CD14-positive monocyte (primary cell): ENCODE data around the gene TRMU. TPM values are rescaled to one million over a fixed set of nuclear protein-coding genes. Genes with fewer than 3 reads are reported as not detected.

Experiments used
- DNase-seq, 3 donors: peaks; one replicate each; pipeline ENCODE4 v3.0.0-alpha.2; 2011 to 2022
- H2AFZ ChIP-seq: 2 replicates; pipeline ENCODE4 v1.6.0; 2012; ENCODE audit warnings: mild to moderate bottlenecking, low read depth, low read length, inconsistent platforms; ENCODE audit not compliant: insufficient read depth, poor library complexity, severe bottlenecking
- H3K27ac ChIP-seq, 2 donors: 1 replicate in 1 of 2; 2 replicates in 1 of 2; pipeline ENCODE4 v1.5.1; 2012 to 2013; ENCODE audit warnings: low read length in 2 of 2, control low read depth in 1 of 2, inconsistent platforms in 1 of 2, low read depth in 1 of 2, mild to moderate bottlenecking in 1 of 2
- H3K27me3 ChIP-seq, 2 donors: one replicate each; pipeline versions ENCODE4 v1.6.0 to v1.6.1; 2011 to 2013; ENCODE audit warnings: low read length in 2 of 2; ENCODE audit not compliant: control insufficient read depth in 2 of 2, insufficient read depth in 2 of 2
- H3K36me3 ChIP-seq, 2 donors: replicated peaks in 1 of 2; 1 replicate in 1 of 2; 2 replicates in 1 of 2; pipeline versions ENCODE4 v1.5.1 to v1.6.1; 2012 to 2013; ENCODE audit warnings: low read length in 2 of 2, control low read depth in 1 of 2, inconsistent platforms in 1 of 2, mild to moderate bottlenecking in 1 of 2; ENCODE audit not compliant: insufficient read depth in 2 of 2, control insufficient read depth in 1 of 2
- H3K4me1 ChIP-seq, 2 donors: 1 replicate in 1 of 2; 2 replicates in 1 of 2; pipeline versions ENCODE4 v1.5.1 to v1.6.1; 2012 to 2013; ENCODE audit warnings: low read length in 2 of 2, control low read depth in 1 of 2, inconsistent platforms in 1 of 2, mild to moderate bottlenecking in 1 of 2, moderate library complexity in 1 of 2; ENCODE audit not compliant: insufficient read depth in 2 of 2, control insufficient read depth in 1 of 2
- H3K4me2 ChIP-seq: replicated peaks from 2 replicates; pipeline ENCODE3; 2012; ENCODE audit warnings: low read length, moderate library complexity, mild to moderate bottlenecking; ENCODE audit not compliant: poor library complexity, severe bottlenecking; ENCODE audit errors: extremely low read depth
- H3K4me3 ChIP-seq, 3 experiments: fragments of 200-600 bp in 1 of 3; sonication (generic) in 1 of 3; replicated peaks in 1 of 3; 1 replicate in 2 of 3; 2 replicates in 1 of 3; pipeline ENCODE4 v1.5.1; 2011 to 2013; ENCODE audit warnings: low read length in 3 of 3, mild to moderate bottlenecking in 3 of 3, control low read depth in 2 of 3, low read depth in 2 of 3, inconsistent platforms in 1 of 3, moderate library complexity in 1 of 3
- H3K79me2 ChIP-seq: 2 replicates; pipeline ENCODE4 v1.6.0; 2012; ENCODE audit warnings: mild to moderate bottlenecking, control low read depth, inconsistent platforms, low read length, moderate library complexity; ENCODE audit not compliant: insufficient read depth
- H3K9ac ChIP-seq: 2 replicates; pipeline ENCODE4 v1.6.0; 2017; ENCODE audit warnings: low read length, mild to moderate bottlenecking; ENCODE audit not compliant: insufficient read depth, poor library complexity, severe bottlenecking
- H3K9me3 ChIP-seq, 2 donors: replicated peaks in 1 of 2; 1 replicate in 1 of 2; 2 replicates in 1 of 2; pipeline versions ENCODE4 v1.5.1 to v1.6.1; 2012 to 2013; ENCODE audit warnings: low read length in 2 of 2, control low read depth in 1 of 2; ENCODE audit not compliant: control insufficient read depth in 1 of 2, insufficient read depth in 1 of 2
- H4K20me1 ChIP-seq: 2 replicates; pipeline ENCODE4 v1.6.0; 2012; ENCODE audit warnings: mild to moderate bottlenecking, low read length, control low read depth, moderate library complexity; ENCODE audit not compliant: insufficient read depth
- H3K27ac Mint-ChIP-seq, 7 donors: one replicate each; pipeline ENCODE4 v1.8.0; 2020; ENCODE audit warnings: mild to moderate bottlenecking in 7 of 7, mixed read lengths in 7 of 7, moderate library complexity in 6 of 7, inconsistent platforms in 2 of 7
- H3K27me3 Mint-ChIP-seq, 3 donors: one replicate each; pipeline ENCODE4 v1.8.0; 2021 to 2022; ENCODE audit warnings: low read depth in 3 of 3, mild to moderate bottlenecking in 3 of 3, mixed read lengths in 3 of 3, moderate library complexity in 3 of 3, inconsistent platforms in 1 of 3
- H3K36me3 Mint-ChIP-seq, 2 donors: one replicate each; pipeline ENCODE4 v1.8.0; 2020; ENCODE audit warnings: mixed read lengths in 2 of 2, inconsistent platforms in 1 of 2, mild to moderate bottlenecking in 1 of 2
- H3K4me1 Mint-ChIP-seq: one replicate; pipeline ENCODE4 v1.8.0; 2020; ENCODE audit warnings: mild to moderate bottlenecking, mixed read lengths
- H3K4me3 Mint-ChIP-seq, 2 donors: one replicate each; pipeline ENCODE4 v1.8.0; 2020; ENCODE audit warnings: mild to moderate bottlenecking in 2 of 2, mixed read lengths in 2 of 2, moderate library complexity in 1 of 2
- H3K9me3 Mint-ChIP-seq, 7 donors: one replicate each; pipeline ENCODE4 v1.8.0; 2020 to 2022; ENCODE audit warnings: mixed read lengths in 7 of 7, mild to moderate bottlenecking in 6 of 7, moderate library complexity in 6 of 7, inconsistent platforms in 2 of 7
- CTCF ChIP-seq: fragments of 200-600 bp; IDR thresholded peaks from one replicate; pipeline ENCODE4 v1.8.0; 2022; ENCODE audit warnings: antibody characterized with exemption, mild to moderate bottlenecking
- WGBS: methylation state at CpG from one replicate; pipeline ENCODE4 v1.1.5; 2013; ENCODE audit warnings: missing lambda C conversion rate; ENCODE audit not compliant: insufficient coverage; 5-methylcytosine and 5-hydroxymethylcytosine counted together
- intact Hi-C, 2 donors: fragments of 100-400 bp; cut with micrococcal nuclease; formaldehyde crosslinking; loops; one replicate each; pipeline versions ENCODE4 v1.15.0 to v1.15.1; 2023
- polyA plus RNA-seq, 3 donors: library from polyadenylated mRNA; depleted of rRNA in 1 of 3; unstranded in 2 of 3; stranded (reverse) in 1 of 3; fragments of 300-500 nt in 2 of 3; fragments of >200 nt in 1 of 3; fragmentation: Illumina TruSeq in 2 of 3; gene quantifications; 1 replicate in 2 of 3; 2 replicates in 1 of 3; pipeline ENCODE4 v1.2.3, GENCODE V29; 2012 to 2021

The TRMU gene
- polyA plus RNA-seq, 3 donors = 4.7 to 32.9 (median 5.6) TPM

GRCh38 chr22:46365166-46365624 is 29.7 kb downstream of the TRMU start:
- no peaks in the 10 kb centered on the region for H3K36me3 Mint-ChIP-seq
- no peak for DNase-seq
- no peak overlapping the region for H3K27ac Mint-ChIP-seq
- peaks cover 0 to 3% (median 0%) of the 10 kb centered on the region in 7 donors for H3K9me3 Mint-ChIP-seq
- H3K4me1 ChIP-seq = no peaks in the 10 kb centered on the region
- WGBS = 98% methylated on average over 15 of the region's 22 CpGs
- peaks cover 0 to 10% of the 10 kb centered on the region in 2 donors for H3K27me3 ChIP-seq
- H4K20me1 ChIP-seq = no peaks in the 10 kb centered on the region
- H3K36me3 ChIP-seq = no peaks in the 10 kb centered on the region
- intact Hi-C loops = no loop called here
- TF ChIP-seq CTCF = no peak
- no peak overlapping the region for H3K4me2 ChIP-seq
- H3K79me2 ChIP-seq = no peaks in the 10 kb centered on the region
- H3K27me3 Mint-ChIP-seq = peaks cover 0 to 15% (median 9%) of the 10 kb centered on the region in 3 donors
- H3K27ac ChIP-seq = no peak overlapping the region
- H3K4me3 Mint-ChIP-seq = no peak overlapping the region
- no peak overlapping the region for H3K9ac ChIP-seq
- H3K9me3 ChIP-seq = no peaks in the 10 kb centered on the region
- peaks cover 3% of the 10 kb centered on the region for H3K4me1 Mint-ChIP-seq
- H3K4me3 ChIP-seq = no peak overlapping the region
- H2AFZ ChIP-seq = no peak overlapping the region

- H3K27ac ChIP-seq = no peak overlapping the region
- Mint-ChIP-seq H3K27ac (no peak overlapping the region), H3K4me3 (no peak overlapping the region), H3K36me3 (no peaks in the 10 kb centered on the region), H3K4me1 (peaks cover 3% of the 10 kb centered on the region), H3K9me3 (no peaks in the 10 kb centered on the region), H3K27me3 (peaks cover 0 to 12% (median 12%) of the 10 kb centered on the region in 3 donors)
- WGBS = 86% methylated on average over 10 of the region's 19 CpGs
- H3K27me3 ChIP-seq = peaks cover 0 to 10% of the 10 kb centered on the region in 2 donors
- no peak overlapping the region for H3K4me3 ChIP-seq
- H4K20me1 ChIP-seq = no peaks in the 10 kb centered on the region
- no peak overlapping the region for H3K9ac ChIP-seq
- TF ChIP-seq CTCF = no peak
- no peak for DNase-seq
- no peaks in the 10 kb centered on the region for H3K4me1 ChIP-seq
- intact Hi-C loops = no loop called here
- H3K36me3 ChIP-seq = no peaks in the 10 kb centered on the region
- no peaks in the 10 kb centered on the region for H3K9me3 ChIP-seq
- H3K79me2 ChIP-seq = no peaks in the 10 kb centered on the region
- no peak overlapping the region for H3K4me2 ChIP-seq
- H2AFZ ChIP-seq = no peak overlapping the region
Observed at GRCh38 chr22:46366327-46366731, 30.8 kb downstream of the TRMU start.
